Measurements from ENCODE around the gene ATP2B2. TPM values are rescaled to one million over a fixed set of nuclear protein-coding genes. Genes with fewer than 3 reads are reported as not detected.

Gene ATP2B2
- total and polyA plus RNA-seq, 2 experiments from 2014 or later: 0.42 to 0.63 TPM

DNA sequence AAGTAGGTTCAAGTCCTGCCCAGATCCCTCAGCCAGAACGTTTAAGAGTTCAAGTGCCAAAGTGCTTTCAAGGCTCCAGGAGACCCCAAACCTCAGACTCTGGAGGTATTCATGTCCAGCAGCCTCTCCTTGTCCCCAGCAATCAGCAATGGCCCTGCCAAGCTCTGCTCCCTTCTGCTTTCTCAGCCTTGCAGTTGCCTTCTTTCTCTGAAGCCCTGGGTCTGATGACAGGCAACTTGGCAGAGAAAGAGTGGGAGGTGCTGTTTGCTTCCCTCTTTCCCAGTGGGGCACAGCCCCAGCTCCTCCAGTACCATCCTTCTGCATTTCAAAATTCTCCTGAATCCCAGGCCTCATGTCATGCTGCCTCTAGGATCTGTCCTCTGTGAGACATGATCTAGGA, 40.2 kb downstream of the ATP2B2 start:
- Mint-ChIP-seq H3K9me3 (no peaks in the 10 kb centered on the region), H3K27me3 (ENCODE audit: insufficient read depth, low read depth, poor library complexity) (no peaks in the 10 kb centered on the region), H3K4me1 (peaks cover 15% of the 10 kb centered on the region), H3K27ac (no peak overlapping the region), H3K4me3 (no peak overlapping the region), H3K36me3 (ENCODE audit: low read depth) (no peaks in the 10 kb centered on the region)
- no peak for TF ChIP-seq EZH2 (IDR thresholded peaks at IDR 0.05; ENCODE audit: low read depth, unreplicated experiment)
- TF ChIP-seq ZNF114 (CRISPR knock-in tag; IDR thresholded peaks at IDR 0.05): no peak
- TF ChIP-seq, protein P1, sequence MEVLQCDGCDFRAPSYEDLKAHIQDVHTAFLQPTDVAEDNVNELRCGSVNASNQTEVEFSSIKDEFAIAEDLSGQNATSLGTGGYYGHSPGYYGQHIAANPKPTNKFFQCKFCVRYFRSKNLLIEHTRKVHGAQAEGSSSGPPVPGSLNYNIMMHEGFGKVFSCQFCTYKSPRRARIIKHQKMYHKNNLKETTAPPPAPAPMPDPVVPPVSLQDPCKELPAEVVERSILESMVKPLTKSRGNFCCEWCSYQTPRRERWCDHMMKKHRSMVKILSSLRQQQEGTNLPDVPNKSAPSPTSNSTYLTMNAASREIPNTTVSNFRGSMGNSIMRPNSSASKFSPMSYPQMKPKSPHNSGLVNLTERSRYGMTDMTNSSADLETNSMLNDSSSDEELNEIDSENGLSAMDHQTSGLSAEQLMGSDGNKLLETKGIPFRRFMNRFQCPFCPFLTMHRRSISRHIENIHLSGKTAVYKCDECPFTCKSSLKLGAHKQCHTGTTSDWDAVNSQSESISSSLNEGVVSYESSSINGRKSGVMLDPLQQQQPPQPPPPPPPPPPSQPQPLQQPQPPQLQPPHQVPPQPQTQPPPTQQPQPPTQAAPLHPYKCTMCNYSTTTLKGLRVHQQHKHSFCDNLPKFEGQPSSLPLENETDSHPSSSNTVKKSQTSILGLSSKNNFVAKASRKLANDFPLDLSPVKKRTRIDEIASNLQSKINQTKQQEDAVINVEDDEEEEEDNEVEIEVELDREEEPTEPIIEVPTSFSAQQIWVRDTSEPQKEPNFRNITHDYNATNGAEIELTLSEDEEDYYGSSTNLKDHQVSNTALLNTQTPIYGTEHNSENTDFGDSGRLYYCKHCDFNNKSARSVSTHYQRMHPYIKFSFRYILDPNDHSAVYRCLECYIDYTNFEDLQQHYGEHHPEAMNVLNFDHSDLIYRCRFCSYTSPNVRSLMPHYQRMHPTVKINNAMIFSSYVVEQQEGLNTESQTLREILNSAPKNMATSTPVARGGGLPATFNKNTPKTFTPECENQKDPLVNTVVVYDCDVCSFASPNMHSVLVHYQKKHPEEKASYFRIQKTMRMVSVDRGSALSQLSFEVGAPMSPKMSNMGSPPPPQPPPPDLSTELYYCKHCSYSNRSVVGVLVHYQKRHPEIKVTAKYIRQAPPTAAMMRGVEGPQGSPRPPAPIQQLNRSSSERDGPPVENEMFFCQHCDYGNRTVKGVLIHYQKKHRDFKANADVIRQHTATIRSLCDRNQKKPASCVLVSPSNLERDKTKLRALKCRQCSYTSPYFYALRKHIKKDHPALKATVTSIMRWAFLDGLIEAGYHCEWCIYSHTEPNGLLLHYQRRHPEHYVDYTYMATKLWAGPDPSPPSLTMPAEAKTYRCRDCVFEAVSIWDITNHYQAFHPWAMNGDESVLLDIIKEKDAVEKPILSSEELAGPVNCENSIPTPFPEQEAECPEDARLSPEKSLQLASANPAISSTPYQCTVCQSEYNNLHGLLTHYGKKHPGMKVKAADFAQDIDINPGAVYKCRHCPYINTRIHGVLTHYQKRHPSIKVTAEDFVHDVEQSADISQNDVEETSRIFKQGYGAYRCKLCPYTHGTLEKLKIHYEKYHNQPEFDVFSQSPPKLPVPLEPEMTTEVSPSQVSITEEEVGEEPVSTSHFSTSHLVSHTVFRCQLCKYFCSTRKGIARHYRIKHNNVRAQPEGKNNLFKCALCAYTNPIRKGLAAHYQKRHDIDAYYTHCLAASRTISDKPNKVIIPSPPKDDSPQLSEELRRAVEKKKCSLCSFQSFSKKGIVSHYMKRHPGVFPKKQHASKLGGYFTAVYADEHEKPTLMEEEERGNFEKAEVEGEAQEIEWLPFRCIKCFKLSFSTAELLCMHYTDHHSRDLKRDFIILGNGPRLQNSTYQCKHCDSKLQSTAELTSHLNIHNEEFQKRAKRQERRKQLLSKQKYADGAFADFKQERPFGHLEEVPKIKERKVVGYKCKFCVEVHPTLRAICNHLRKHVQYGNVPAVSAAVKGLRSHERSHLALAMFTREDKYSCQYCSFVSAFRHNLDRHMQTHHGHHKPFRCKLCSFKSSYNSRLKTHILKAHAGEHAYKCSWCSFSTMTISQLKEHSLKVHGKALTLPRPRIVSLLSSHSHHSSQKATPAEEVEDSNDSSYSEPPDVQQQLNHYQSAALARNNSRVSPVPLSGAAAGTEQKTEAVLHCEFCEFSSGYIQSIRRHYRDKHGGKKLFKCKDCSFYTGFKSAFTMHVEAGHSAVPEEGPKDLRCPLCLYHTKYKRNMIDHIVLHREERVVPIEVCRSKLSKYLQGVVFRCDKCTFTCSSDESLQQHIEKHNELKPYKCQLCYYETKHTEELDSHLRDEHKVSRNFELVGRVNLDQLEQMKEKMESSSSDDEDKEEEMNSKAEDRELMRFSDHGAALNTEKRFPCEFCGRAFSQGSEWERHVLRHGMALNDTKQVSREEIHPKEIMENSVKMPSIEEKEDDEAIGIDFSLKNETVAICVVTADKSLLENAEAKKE (CRISPR knock-in tag; IDR thresholded peaks at IDR 0.05): no peak
- TF ChIP-seq, protein P2, sequence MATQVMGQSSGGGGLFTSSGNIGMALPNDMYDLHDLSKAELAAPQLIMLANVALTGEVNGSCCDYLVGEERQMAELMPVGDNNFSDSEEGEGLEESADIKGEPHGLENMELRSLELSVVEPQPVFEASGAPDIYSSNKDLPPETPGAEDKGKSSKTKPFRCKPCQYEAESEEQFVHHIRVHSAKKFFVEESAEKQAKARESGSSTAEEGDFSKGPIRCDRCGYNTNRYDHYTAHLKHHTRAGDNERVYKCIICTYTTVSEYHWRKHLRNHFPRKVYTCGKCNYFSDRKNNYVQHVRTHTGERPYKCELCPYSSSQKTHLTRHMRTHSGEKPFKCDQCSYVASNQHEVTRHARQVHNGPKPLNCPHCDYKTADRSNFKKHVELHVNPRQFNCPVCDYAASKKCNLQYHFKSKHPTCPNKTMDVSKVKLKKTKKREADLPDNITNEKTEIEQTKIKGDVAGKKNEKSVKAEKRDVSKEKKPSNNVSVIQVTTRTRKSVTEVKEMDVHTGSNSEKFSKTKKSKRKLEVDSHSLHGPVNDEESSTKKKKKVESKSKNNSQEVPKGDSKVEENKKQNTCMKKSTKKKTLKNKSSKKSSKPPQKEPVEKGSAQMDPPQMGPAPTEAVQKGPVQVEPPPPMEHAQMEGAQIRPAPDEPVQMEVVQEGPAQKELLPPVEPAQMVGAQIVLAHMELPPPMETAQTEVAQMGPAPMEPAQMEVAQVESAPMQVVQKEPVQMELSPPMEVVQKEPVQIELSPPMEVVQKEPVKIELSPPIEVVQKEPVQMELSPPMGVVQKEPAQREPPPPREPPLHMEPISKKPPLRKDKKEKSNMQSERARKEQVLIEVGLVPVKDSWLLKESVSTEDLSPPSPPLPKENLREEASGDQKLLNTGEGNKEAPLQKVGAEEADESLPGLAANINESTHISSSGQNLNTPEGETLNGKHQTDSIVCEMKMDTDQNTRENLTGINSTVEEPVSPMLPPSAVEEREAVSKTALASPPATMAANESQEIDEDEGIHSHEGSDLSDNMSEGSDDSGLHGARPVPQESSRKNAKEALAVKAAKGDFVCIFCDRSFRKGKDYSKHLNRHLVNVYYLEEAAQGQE (IDR thresholded peaks at IDR 0.05; ENCODE audit: unreplicated experiment): no peak
- TF ChIP-seq STAT1 (IDR thresholded peaks at IDR 0.05; ENCODE audit: unreplicated experiment): no peak
- TF ChIP-seq, protein P3, sequence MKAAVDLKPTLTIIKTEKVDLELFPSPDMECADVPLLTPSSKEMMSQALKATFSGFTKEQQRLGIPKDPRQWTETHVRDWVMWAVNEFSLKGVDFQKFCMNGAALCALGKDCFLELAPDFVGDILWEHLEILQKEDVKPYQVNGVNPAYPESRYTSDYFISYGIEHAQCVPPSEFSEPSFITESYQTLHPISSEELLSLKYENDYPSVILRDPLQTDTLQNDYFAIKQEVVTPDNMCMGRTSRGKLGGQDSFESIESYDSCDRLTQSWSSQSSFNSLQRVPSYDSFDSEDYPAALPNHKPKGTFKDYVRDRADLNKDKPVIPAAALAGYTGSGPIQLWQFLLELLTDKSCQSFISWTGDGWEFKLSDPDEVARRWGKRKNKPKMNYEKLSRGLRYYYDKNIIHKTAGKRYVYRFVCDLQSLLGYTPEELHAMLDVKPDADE (IDR thresholded peaks at IDR 0.05): no peak
- TF ChIP-seq, protein P4, sequence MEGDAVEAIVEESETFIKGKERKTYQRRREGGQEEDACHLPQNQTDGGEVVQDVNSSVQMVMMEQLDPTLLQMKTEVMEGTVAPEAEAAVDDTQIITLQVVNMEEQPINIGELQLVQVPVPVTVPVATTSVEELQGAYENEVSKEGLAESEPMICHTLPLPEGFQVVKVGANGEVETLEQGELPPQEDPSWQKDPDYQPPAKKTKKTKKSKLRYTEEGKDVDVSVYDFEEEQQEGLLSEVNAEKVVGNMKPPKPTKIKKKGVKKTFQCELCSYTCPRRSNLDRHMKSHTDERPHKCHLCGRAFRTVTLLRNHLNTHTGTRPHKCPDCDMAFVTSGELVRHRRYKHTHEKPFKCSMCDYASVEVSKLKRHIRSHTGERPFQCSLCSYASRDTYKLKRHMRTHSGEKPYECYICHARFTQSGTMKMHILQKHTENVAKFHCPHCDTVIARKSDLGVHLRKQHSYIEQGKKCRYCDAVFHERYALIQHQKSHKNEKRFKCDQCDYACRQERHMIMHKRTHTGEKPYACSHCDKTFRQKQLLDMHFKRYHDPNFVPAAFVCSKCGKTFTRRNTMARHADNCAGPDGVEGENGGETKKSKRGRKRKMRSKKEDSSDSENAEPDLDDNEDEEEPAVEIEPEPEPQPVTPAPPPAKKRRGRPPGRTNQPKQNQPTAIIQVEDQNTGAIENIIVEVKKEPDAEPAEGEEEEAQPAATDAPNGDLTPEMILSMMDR (conservative IDR thresholded peaks at IDR 0.05; ENCODE audit: low read depth in 2 of 2): no peak
- no peak for TF ChIP-seq EZH2phosphoT487 (IDR thresholded peaks at IDR 0.05; ENCODE audit: unreplicated experiment)
- H3K79me2 ChIP-seq (replicated peaks; ENCODE audit: insufficient read depth): no peaks in the 10 kb centered on the region
- ATAC-seq (no peak), DNase-seq (ENCODE audit: low spot score) (no peak)
- H3K4me1 ChIP-seq (ENCODE audit: insufficient read depth): peaks cover 4% of the 10 kb centered on the region; the same call in 1 of the 2 replicates
- no peak overlapping the region for H3K4me3 ChIP-seq
- no peaks in the 10 kb centered on the region for H4K20me1 ChIP-seq (replicated peaks; ENCODE audit: insufficient read depth)
- H2AFZ ChIP-seq: no peak overlapping the region
- no peaks in the 10 kb centered on the region for H3K27me3 ChIP-seq (ENCODE audit: insufficient read depth)
- no peaks in the 10 kb centered on the region for H3K9me2 ChIP-seq (ENCODE audit: insufficient read depth)
- H3K27ac ChIP-seq (ENCODE audit: low read depth): no peak overlapping the region
- H3K36me3 ChIP-seq (ENCODE audit: insufficient read depth): no peaks in the 10 kb centered on the region
- no peaks in the 10 kb centered on the region for H3F3A ChIP-seq (replicated peaks; ENCODE audit: low read depth)
- no peak overlapping the region for H3K4me2 ChIP-seq

Data from GM23338 (cell line).